Vagina (tissue), 2 donors: ENCODE results near the gene SLC8A1.

Experiments used
- CTCF ChIP-seq, 3 experiments: fragments of 450-650 bp in 2 of 3; fragments of 200-600 bp in 1 of 3; sonication (generic) in 1 of 3; IDR thresholded peaks; one replicate each; pipeline ENCODE4 v1.5.1; 2017 to 2019; ENCODE audit warnings: antibody characterized with exemption in 3 of 3, mild to moderate bottlenecking in 2 of 3, moderate library complexity in 2 of 3
- POLR2AphosphoS5 ChIP-seq, 2 donors: sonication (generic); formaldehyde crosslinking; IDR thresholded peaks; one replicate each; pipeline ENCODE4 v1.9.0; 2017; ENCODE audit warnings: antibody characterized with exemption in 2 of 2, mild to moderate bottlenecking in 2 of 2, low read depth in 1 of 2; ENCODE audit not compliant: insufficient read depth in 1 of 2

DNA sequence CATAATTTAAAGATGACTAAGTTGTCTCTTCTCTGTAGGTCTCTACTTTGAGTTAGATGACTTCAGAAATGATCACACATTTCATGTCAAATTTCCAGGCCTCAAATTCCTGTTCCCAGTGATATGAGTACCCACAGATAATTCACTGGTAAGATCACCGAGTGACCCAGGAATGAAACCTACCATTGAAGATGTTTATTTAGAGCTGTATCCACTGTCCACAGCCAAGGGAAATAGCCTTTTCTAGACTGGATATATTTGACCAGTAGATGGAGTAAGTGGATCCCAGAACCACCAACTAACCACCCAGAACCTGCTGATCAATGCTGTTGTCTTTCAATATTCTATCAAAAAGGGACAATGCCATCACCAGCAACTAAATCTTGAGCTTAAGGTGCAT lies 238.8 kb downstream of the SLC8A1 start:
- TF ChIP-seq CTCF (IDR thresholded peaks at IDR 0.05) (peak in 1 of 3 experiments; percentile 8), POLR2AphosphoS5 (IDR thresholded peaks at IDR 0.05; ENCODE audit: insufficient read depth in 1 of 2, low read depth in 1 of 2) (no peak)
